Measurements from ENCODE around the gene EIF4H.
"Not testable (repeated sequence)": the region's sequence is repeated elsewhere in the genome, so short reads cannot be mapped to it uniquely, and the experiment has no call there.

The EIF4H gene

DNA sequence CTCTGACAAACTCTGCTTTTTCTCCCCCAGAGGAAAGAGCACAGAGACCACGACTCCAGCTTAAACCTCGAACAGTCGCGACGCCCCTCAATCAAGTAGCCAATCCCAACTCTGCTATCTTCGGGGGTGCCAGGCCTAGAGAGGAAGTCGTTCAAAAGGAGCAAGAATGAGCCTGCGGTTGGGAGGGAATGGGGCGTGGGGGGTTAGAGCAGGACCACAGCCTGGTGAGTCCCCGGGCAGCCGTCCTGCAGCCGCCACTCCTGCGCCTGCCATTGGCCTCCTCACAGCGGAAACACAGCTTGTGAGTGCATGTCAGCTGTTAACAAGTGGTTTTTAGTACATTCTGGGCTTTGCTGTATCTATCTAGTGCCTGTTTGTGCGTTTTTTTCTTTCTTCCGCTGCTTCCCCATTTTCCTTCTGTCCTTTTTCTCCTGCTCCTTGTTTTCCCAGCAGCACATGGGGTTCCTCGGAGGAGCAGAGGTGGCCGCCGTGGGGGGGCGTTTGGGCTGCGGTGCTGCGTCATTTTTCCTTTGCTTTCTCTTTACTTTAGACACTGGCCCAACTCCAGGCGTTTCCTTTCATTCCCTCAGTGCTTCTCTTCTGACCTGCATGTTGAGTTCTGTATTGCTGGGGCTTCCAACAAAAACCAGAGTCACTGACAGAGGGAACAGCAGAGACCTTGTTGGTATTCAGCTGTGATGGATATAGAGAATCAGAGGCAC lies 21.1 kb downstream of the EIF4H start:
- FAIRE-seq; DNase-seq (ENCODE audit: insufficient read length, low spot score): not testable (repeated sequence)
- TF ChIP-seq POLR2AphosphoS5 (IDR thresholded peaks at IDR 0.05; ENCODE audit: low read depth, low read length): peak; percentile 3

DNA sequence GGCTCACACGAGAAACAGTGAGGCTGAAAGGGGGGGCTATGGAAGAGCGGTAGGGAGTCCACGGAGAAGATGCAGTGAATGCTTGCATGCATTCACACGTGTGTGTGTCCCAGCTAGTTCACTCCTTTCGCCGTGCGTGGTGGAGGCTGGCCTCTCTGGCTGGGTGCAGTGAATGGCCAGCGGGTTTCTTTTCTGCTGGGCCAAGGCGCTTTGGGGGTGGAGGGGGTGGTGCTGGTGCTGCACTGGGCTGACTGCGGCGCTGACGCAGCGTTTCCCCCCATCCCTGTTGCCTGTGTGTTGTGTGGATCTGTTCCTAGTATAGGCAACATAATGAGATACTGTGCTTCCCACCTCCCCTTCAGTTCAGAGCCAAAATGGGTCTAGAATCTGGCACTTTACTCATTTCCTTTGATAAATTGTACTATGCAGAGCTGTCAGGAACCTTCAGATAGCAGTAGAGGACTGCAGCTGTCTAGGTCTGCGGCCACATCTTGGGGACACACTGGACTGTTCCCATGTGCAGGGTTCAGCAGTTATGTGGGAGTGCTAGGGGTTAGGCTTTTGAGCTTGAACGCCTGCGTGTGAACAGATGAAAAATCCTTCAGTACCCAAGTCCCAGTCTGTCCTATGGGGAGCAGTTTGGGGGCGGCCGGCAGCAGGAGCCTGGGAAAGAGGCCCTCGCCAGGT lies 22.0 kb downstream of the EIF4H start:
- not testable (repeated sequence) for DNase-seq (ENCODE audit: insufficient read length, low spot score); FAIRE-seq

GRCh38 chr7:74197449-74198124 lies 23.4 kb downstream of the EIF4H start:
- DNase-seq (ENCODE audit: insufficient read length, low spot score): no peak
- TF ChIP-seq POLR2A (IDR thresholded peaks at IDR 0.05; ENCODE audit: low read depth, low read length) (peak; percentile 80; the same call in 1 of the 2 replicates), SPI1 (IDR thresholded peaks at IDR 0.05; ENCODE audit: low read depth, low read length) (no peak), PAX5 (IDR thresholded peaks at IDR 0.05; ENCODE audit: insufficient read depth, low read length, severe bottlenecking) (no peak), POLR2AphosphoS5 (IDR thresholded peaks at IDR 0.05; ENCODE audit: low read depth, low read length) (peak; percentile 81), POU2F2 (IDR thresholded peaks at IDR 0.05; ENCODE audit: low read depth, low read length) (no peak)
- no peak for FAIRE-seq

GRCh38 chr7:74199551-74200355 lies 25.6 kb downstream of the EIF4H start:
- TF ChIP-seq POU2F2 (IDR thresholded peaks at IDR 0.05; ENCODE audit: low read depth, low read length) (no peak), SPI1 (IDR thresholded peaks at IDR 0.05; ENCODE audit: low read depth, low read length) (no peak), POLR2A (IDR thresholded peaks at IDR 0.05; ENCODE audit: low read depth, low read length) (no peak), POLR2AphosphoS5 (IDR thresholded peaks at IDR 0.05; ENCODE audit: low read depth, low read length) (no peak), PAX5 (IDR thresholded peaks at IDR 0.05; ENCODE audit: insufficient read depth, low read length, severe bottlenecking) (no peak), TAF1 (IDR thresholded peaks at IDR 0.05; ENCODE audit: low read depth, low read length) (no peak)
- DNase-seq (ENCODE audit: insufficient read length, low spot score): no peak
- no peak for FAIRE-seq

GRCh38 chr7:74202841-74203556 lies 28.8 kb downstream of the EIF4H start:
- no peak for DNase-seq (ENCODE audit: insufficient read length, low spot score)
- FAIRE-seq: no peak
- TF ChIP-seq POLR2AphosphoS5 (IDR thresholded peaks at IDR 0.05; ENCODE audit: low read depth, low read length) (no peak), POU2F2 (IDR thresholded peaks at IDR 0.05; ENCODE audit: low read depth, low read length) (no peak), POLR2A (IDR thresholded peaks at IDR 0.05; ENCODE audit: low read depth, low read length) (no peak), PAX5 (IDR thresholded peaks at IDR 0.05; ENCODE audit: insufficient read depth, low read length, severe bottlenecking) (no peak), SPI1 (IDR thresholded peaks at IDR 0.05; ENCODE audit: low read depth, low read length) (no peak), TAF1 (IDR thresholded peaks at IDR 0.05; ENCODE audit: low read depth, low read length) (no peak)

DNA sequence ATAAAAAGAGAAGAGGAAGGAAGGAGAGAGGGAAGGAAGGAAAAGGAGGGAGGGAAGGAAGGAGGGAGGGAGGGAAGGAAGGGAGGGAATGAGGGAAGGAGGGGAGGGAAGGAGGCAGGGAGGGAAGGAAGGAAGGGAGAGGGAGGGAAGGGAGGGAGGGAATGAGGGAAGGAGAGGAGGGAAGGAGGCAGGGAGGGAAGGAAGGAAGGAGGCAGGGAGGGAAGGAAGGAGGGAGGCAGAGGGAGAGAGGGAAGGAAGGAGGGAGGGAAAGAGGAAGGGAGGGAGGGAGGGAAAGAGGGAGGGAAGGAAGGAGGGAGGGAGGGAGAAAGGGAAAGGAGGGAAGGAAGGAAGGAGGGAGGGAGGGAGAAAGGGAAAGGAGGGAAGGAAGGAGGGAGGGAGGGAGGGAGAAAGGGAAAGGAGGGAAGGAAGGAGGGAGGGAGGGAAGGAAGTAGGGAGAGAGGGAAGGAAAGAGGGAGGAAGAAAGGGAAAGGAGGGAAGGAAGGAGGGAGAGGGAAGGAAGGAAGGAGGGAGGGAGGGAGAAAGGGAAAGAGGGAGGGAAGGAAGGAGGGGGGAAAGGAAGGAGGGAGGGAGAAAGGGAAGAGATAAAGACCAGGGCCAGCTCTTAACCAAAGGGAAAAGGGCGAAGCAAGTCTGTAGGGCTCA lies 29.9 kb downstream of the EIF4H start:
- FAIRE-seq: no peak

GRCh38 chr7:74206052-74206451 lies 31.9 kb downstream of the EIF4H start:
- FAIRE-seq; DNase-seq (ENCODE audit: insufficient read length, low spot score): not testable (repeated sequence)

More for the DNA sequence above, 29.9 kb downstream of the EIF4H start:
- no peak for DNase-seq (ENCODE audit: insufficient read length, low spot score)
- TF ChIP-seq SPI1 (IDR thresholded peaks at IDR 0.05; ENCODE audit: low read depth, low read length) (no peak), POLR2AphosphoS5 (IDR thresholded peaks at IDR 0.05; ENCODE audit: low read depth, low read length) (no peak), TAF1 (IDR thresholded peaks at IDR 0.05; ENCODE audit: low read depth, low read length) (no peak), PAX5 (IDR thresholded peaks at IDR 0.05; ENCODE audit: insufficient read depth, low read length, severe bottlenecking) (no peak), POU2F2 (IDR thresholded peaks at IDR 0.05; ENCODE audit: low read depth, low read length) (no peak), POLR2A (IDR thresholded peaks at IDR 0.05; ENCODE audit: low read depth, low read length) (no peak)

GRCh38 chr7:74206589-74207120 lies 32.5 kb downstream of the EIF4H start:
- TF ChIP-seq POU2F2 (IDR thresholded peaks at IDR 0.05; ENCODE audit: low read depth, low read length) (no peak), TAF1 (IDR thresholded peaks at IDR 0.05; ENCODE audit: low read depth, low read length) (no peak), POLR2A (IDR thresholded peaks at IDR 0.05; ENCODE audit: low read depth, low read length) (no peak), SPI1 (IDR thresholded peaks at IDR 0.05; ENCODE audit: low read depth, low read length) (no peak), POLR2AphosphoS5 (IDR thresholded peaks at IDR 0.05; ENCODE audit: low read depth, low read length) (no peak), PAX5 (IDR thresholded peaks at IDR 0.05; ENCODE audit: insufficient read depth, low read length, severe bottlenecking) (no peak)
- FAIRE-seq (peak; percentile 88), DNase-seq (ENCODE audit: insufficient read length, low spot score) (no peak)

GRCh38 chr7:74207586-74207985 lies 33.4 kb downstream of the EIF4H start:
- DNase-seq (ENCODE audit: insufficient read length, low spot score) (no peak), FAIRE-seq (no peak)
- TF ChIP-seq TAF1 (IDR thresholded peaks at IDR 0.05; ENCODE audit: low read depth, low read length): no peak
- no peak for TF ChIP-seq POLR2A (IDR thresholded peaks at IDR 0.05; ENCODE audit: low read depth, low read length)
- TF ChIP-seq PAX5 (IDR thresholded peaks at IDR 0.05; ENCODE audit: insufficient read depth, low read length, severe bottlenecking): no peak
- no peak for TF ChIP-seq POLR2AphosphoS5 (IDR thresholded peaks at IDR 0.05; ENCODE audit: low read depth, low read length)
- TF ChIP-seq SPI1 (IDR thresholded peaks at IDR 0.05; ENCODE audit: low read depth, low read length): no peak
- TF ChIP-seq POU2F2 (IDR thresholded peaks at IDR 0.05; ENCODE audit: low read depth, low read length): no peak

DNA sequence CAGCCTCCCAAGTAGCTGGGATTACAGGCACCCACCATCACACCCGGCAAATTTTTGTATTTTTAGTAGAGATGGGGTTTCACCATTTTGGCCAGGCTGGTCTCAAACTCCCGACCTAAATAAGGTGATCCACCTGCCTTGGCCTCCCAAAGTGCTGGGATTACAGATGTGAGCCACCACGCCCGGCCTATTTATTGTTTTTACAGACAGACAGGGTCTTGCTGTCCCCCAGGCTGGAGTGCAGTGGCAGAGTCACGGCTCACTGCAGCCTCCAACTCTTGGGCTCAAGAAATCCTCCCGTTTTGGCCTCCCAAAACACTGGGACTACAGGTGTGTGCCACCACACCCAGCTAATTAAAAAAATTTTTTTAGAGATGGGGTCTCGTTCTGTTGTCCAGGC lies 34.1 kb downstream of the EIF4H start:
- FAIRE-seq; DNase-seq (ENCODE audit: insufficient read length, low spot score): not testable (repeated sequence)
